ENCODE data around the gene FBXL16.

The FBXL16 gene

DNA sequence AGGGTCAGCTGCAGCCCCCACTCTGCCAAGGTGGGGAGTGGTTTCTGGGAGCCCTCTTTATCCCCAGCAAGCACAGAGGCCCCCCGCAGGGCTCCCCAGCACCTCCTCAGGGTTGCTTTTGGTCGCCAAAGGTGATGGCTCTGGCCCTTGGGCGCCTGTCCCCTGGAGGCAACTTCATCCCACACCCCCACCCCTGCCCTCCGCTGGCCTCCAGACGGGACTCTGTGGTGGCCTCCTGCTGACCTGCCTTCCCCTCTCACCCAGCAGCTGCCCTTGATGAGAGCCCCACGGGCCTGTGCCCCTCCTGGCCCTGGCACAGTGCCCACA is 45.5 kb downstream of the FBXL16 start:
- DNase-seq: no peak

GRCh38 chr16:659618-660017 is 46.0 kb downstream of the FBXL16 start:
- no peak for DNase-seq

DNA sequence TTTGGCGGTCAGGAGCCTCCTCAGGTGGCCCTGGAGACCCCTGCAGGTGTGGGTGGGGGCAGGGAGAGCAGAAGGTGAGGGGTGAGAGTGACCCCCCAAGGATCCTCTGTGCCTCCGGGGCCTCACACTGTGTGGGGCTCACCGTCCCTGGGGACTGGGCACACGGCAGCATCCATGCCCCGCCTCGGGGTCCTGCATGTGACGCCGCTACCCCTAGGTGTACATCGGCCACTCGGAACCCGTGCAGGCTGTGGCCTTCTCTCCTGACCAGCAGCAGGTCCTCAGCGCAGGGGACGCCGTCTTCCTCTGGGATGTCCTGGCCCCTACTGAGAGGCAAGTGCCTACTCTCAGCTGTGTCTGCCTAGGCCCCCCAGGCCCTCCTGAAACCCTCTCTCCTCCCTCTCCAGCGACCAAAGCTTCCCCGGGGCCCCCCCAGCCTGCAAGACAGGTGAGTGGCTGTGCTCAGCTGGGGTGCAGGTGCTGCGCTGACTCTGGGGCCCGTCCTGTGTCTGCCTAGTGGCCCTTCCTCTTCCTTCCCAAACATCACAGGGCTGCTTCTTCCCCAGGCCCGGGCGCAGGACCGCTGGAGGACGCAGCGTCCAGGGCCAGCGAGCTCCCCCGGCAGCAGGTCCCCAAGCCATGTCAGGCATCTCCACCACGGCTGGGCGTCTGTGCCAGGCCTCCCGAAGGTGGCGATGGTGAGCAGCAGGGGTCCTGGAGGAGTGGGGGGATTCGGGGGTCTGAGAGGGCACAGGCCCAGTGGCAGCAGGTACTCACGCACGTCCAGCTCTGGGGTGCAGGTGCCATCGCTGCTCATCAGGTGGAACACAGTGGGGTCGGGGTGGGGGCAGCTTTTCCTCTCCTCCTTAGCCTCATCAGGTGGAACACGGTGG is 46.7 kb downstream of the FBXL16 start:
- no peak for DNase-seq

GRCh38 chr16:657487-657886 is 48.1 kb downstream of the FBXL16 start:
- DNase-seq: no peak

DNA sequence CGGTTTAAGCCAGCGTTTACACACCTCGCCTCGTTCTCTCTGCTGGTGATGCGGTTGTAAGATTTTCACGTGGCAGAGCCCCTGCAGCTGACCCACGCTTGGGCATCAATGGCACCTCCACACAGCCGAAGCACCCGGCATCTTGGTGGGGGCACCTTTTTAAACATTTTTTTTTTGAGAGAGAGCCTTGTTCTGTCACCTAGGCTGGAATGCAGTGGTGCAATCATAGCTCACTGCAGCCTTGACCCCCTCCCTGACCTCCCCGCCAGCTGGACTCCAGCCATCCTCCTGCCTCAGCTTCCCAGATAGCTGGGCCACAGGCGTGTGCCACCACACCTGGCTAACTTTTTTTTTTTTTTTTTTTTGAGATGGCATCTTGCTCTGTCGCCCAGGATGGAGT is 51.6 kb downstream of the FBXL16 start:
- no peak for DNase-seq

DNA sequence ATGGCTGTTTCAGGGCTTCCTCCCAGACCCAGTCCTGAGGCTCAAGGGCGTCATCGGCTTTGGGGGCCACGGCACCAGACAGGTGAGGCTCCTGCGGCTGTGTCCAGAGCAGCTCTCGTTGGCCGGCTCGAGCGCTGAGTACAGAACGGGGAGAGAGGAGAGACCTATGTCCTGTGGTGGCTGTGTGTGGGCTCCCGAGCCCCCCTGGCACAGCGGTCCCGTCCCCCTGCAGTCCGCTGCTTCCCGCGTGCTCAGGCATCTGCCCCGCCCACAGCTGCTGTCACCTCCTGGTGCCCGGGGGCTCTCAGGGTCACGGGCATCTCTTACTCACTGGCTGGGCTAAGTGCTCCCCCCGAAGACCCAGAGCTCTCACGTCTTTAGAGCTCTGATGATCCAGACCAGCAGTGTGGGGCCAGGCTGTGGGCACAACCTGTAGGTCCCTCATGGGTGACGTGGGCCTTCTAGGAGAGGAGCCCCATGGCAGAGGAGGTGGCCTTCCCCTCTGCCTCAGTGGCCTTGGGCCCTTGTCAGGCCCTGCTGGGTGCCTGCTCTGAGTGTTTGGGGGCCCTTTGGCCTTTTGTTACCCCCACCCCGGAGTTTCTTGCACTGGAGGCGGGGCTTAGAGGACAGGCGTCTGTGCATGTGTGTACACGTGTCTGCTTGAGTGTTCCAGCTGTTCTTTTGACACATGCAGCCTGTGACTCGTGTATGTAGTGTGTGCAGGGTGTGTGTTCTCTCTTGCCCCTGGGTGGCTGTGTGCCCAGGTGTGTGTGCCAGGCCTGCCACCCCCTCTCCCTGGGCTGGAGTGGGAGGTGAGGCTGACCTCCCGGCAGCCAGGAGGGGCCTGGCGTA is 52.9 kb downstream of the FBXL16 start:
- DNase-seq: no peak

DNA sequence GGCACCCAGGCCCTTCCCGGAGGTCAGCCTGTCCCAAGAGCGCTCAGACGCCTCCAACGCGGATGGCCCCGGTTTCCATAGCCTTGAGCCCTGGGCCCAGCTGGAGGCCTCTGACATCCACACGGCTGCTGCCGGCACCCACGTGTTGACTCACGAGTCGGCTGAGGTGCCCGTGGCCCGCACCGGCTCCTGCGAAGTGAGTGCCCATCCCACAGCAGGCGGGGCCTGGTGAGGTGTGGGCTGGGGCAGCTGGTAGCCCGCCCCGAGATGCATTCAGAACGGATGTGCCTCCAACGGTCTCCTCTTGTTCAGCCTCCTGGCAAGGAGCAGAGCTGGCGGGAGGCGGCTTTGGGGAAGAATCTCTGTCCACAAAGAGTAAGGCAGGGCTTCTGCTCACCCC is 53.8 kb downstream of the FBXL16 start:
- no peak for DNase-seq

- DNase-seq: no peak
These were observed 56.0 kb downstream of the FBXL16 start for GRCh38 chr16:649631-650030.

DNA sequence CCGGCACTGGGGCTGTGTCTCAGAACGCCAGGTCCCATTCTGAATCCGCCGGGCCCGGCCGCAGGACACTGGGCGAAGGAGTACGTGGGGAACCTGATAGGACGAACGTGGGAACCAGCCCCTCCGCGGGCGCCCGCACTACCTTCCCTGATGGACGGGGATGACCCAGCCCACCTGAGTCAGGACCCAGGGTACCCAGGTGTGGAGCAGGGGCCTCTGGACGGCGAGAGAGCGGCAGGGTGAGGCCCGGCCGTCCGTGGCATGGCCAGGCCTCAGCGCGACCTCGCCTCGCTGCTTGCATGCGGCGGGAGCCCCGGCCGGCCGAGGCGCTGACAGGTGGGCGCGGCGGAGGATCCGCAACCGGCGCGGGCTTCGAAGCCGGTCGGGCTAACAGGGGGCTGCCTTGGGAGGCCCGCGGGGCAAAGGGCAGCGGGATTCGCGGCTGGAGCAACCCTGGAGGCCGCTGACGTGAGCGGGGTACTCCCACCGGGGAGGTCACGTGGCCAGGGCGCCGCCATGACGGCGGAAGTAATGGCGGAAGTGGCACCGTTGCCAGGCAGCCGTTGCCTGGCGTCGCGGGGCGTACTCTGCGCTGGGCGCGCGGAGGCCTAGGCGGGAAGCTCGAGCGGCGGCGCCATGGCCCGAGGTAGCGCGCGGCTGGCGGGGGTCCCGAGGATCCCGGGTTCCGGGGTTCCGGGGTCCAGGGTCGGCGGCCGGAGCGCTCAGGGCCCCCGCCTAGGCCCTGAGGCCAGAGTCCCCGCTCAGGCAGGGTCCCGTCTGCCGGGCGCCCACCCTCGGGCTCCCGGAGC is 56.6 kb downstream of the FBXL16 start, which contains the start of gene WDR90:
WDR90 (plus strand) TSS at position 585 of the 809 bp plus-strand sequence; CDS start at position 637, 52 bp downstream.
- DNase-seq: peak; percentile 83

GRCh38 chr16:648071-648780 is 57.4 kb downstream of the FBXL16 start:
- peak; percentile 17 for DNase-seq

DNA sequence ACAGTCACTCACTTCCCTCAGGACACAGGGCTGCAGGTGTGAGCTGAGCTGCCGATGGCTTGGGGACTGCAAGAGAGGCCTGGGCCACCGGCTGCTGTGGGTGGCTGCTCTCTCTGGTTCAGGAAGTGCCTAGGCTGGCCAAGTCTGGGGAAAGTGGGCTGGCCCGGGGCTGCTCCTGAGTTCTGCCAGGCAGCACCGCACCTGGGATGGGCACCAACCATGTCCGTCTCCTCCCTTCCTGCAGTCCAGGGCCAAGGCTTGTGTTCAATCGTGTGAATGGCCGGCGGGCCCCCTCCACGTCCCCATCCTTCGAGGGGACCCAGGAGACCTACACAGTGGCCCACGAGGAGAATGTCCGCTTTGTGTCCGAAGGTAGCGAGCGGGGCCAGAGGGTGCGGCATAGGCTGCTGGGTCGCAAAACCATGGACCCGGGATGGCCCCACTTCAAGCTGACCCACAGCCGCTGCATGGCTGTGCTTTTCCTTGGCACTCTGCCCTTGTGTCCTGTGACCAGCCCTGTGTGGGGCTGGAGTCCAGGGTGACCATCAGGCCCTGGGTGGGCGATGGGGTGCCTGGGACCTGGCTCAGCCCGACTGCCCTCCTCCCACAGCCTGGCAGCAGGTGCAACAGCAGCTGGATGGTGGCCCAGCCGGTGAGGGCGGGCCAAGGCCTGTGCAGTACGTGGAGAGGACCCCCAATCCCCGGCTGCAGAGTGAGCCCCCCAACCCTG is 58.3 kb downstream of the FBXL16 start:
- DNase-seq: no peak

DNA sequence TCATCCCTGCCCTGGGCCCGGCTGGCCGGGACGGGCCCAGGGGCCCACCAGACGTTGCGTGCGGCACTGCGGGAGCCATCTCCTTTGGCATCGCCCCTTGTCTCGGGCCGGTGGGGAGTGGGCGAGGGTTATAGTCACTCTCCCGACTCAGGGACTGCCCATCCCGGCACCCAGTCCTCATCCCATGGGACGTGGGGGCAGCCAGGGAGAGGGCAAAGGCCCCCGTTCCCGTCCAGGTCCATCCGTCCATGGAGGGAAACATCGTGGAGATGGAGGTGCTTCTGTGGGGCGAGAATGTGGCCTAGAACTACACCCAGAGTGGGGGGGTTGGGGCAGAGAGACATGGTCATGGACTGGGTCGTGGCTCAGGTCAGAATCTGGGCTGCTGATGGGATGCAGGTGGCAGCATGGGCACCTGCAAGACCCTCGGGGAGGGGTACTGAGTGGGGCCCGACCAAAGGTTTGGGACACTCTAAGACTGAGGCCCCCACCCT is 58.9 kb downstream of the FBXL16 start:
- no peak for DNase-seq

DNA sequence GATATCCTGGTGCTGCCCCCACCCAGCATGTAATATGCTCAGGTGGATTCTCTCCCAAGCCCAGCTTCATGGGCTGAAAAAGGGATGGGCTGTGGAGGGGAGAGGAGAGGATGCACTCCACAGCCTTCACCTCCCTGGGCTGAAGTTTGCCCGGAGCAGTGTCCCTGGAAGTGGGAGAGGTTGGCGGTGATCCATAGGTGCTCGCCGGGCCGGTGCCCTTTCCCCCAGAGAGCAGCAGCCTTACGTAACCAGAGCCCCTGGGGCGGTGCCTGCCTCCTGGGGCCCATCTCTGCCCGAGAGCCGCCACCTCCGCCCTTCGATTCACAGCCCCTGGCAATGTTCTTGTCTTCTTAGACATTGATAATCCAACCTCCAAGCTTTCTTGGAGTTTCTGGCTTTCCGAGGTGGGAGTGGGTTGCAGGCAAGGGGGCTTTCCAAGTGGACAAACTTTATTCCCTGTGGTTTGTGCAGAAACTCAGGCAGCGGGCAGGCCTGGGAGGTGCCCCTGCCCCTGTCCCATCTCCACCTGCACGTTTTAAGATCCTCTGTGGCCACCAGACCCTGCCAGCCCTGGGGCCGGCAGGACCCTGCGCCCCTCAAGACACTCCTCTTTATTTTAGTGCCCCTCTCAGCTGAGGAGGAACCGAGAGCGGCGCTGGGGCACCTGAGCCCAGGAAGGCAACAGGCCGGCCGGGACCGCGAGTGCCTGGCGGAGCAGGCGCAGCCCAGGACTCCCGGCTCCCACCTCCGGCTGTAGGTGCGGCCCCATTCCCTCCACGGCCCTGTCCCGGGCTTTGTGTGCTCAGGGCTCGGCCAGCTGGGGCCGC is 59.5 kb downstream of the FBXL16 start:
- DNase-seq: no peak

DNA sequence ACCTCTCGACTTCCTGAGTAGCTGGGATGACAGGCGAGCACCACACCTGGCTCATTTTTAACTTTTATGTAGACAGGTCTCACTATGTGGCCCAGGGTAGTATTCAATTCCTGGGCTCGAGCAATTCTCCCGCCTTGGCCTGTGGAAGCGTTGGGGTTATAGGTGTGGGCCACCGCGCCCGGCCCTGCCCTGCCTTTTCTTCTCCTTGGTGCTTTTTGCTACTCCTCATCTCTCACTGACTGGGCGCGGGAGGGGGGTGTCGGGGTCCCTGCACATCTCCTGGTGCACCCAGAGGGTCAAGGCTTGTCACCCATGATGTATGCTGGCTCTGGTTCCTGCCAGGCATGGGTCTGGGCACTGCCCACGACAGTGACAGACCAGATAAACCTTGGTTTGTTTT is 61.0 kb downstream of the FBXL16 start:
- DNase-seq: no peak

DNA sequence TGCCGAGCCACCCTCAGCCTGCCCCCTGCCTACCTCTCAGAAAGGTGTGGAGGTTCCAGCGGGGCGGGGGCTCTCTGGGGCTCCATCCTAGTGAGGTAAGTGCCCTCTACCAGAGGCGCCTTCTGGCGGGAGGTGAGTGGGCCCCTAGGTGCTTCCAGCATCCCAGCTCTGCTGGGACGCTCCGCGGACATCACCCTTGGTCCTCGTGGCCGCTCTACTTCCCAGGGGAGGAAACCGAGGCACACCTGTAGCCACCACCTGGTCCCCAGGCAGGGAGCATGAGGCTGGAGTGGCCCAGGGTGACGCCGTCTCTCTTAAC is 62.6 kb downstream of the FBXL16 start:
- no peak for DNase-seq

All from NCI-H1105 (cell line).